Loucy (cell line): ENCODE measurements around the gene RIT2.

ENCODE experiments used
- EZH2phosphoT487 ChIP-seq: fragments of 200-600 bp; IDR thresholded peaks from 2 replicates; pipeline ENCODE4 v1.6.1; 2018; ENCODE audit warnings: antibody characterized with exemption, mild to moderate bottlenecking, moderate library complexity, borderline replicate concordance
- TF ChIP-seq, protein P1 (sequence below): fragments of 200-600 bp; sonication (generic); conservative IDR thresholded peaks from 2 replicates; pipeline ENCODE4 v1.5.1; 2014; ENCODE audit warnings: mild to moderate bottlenecking, antibody characterized with exemption, low read length

DNA sequence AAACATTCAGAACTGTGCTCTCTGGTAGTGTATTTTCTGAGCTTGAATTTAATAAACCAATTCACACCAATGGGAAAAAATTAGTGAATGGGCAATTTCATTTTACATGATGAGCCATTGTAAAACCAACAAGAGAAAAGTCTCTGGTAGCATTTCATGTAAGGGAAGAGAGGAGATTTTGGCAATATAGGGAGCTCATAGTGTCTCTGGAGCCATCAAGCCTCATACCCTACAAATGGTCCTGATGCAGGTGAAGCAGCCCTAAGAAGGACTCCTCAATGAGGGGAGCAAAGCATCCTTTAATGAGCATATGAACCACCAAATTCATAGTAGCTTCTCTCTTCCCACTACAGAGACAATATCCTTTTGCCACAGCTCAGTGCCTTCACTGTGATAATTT, 373.0 kb downstream of the RIT2 start:
- TF ChIP-seq, protein P1, sequence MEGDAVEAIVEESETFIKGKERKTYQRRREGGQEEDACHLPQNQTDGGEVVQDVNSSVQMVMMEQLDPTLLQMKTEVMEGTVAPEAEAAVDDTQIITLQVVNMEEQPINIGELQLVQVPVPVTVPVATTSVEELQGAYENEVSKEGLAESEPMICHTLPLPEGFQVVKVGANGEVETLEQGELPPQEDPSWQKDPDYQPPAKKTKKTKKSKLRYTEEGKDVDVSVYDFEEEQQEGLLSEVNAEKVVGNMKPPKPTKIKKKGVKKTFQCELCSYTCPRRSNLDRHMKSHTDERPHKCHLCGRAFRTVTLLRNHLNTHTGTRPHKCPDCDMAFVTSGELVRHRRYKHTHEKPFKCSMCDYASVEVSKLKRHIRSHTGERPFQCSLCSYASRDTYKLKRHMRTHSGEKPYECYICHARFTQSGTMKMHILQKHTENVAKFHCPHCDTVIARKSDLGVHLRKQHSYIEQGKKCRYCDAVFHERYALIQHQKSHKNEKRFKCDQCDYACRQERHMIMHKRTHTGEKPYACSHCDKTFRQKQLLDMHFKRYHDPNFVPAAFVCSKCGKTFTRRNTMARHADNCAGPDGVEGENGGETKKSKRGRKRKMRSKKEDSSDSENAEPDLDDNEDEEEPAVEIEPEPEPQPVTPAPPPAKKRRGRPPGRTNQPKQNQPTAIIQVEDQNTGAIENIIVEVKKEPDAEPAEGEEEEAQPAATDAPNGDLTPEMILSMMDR: no peak
- no peak for TF ChIP-seq EZH2phosphoT487
